Daoy (cell line): Measurements from ENCODE around the gene CYP51A1. TPM values are rescaled to one million over a fixed set of nuclear protein-coding genes. Genes with fewer than 3 reads are reported as not detected.
A peak's percentile ranks its signal among the peaks of the same experiment; 100 is the strongest.
"Not testable (repeated sequence)": the region's sequence is repeated elsewhere in the genome, so short reads cannot be mapped to it uniquely, and the experiment has no call there.

Experiments used
- DNase-seq: peaks from one replicate; pipeline ENCODE4 v3.0.0-alpha.2; 2015; ENCODE audit warnings: low read depth
- total RNA-seq: library from RNA; depleted of rRNA; stranded (reverse); fragments of >200 nt; shearing (Covaris generic); gene quantifications from 2 replicates; pipeline ENCODE4 v1.2.3, GENCODE V29; 2014; rRNA removed

Gene CYP51A1
- 52.5 and 52.6 TPM in 2 replicates for total RNA-seq

- peak; percentile 89 for DNase-seq
Observed at GRCh38 chr7:92134271-92135051, at the start of gene CYP51A1. Gene CYP51A1, minus strand, starts transcription at chr7:92134477. Its CDS starts 113 bp downstream, at chr7:92134364.

- DNase-seq: peak; percentile 90
Observed at GRCh38 chr7:92178928-92179924, 44.9 kb upstream of the CYP51A1 start, which contains the start of gene LRRD1. Gene LRRD1, minus strand, starts transcription at chr7:92179142. Its CDS starts 13,940 bp downstream, at chr7:92165202.

- DNase-seq: peak; percentile 13
Observed at GRCh38 chr7:92177362-92177761, 43.1 kb upstream of the CYP51A1 start.

GRCh38 chr7:92169529-92169928 is 35.3 kb upstream of the CYP51A1 start:
- not testable (repeated sequence) for DNase-seq

- DNase-seq: no peak
Observed at GRCh38 chr7:92161271-92161670, 27.0 kb upstream of the CYP51A1 start.

GRCh38 chr7:92158660-92159575 is 24.6 kb upstream of the CYP51A1 start:
- DNase-seq: peak; percentile 55

GRCh38 chr7:92156990-92157389 is 22.7 kb upstream of the CYP51A1 start:
- DNase-seq: no peak

- no peak for DNase-seq
Observed at GRCh38 chr7:92155108-92155739, 20.9 kb upstream of the CYP51A1 start.

GRCh38 chr7:92150450-92151017 is 16.3 kb upstream of the CYP51A1 start:
- no peak for DNase-seq

- DNase-seq: no peak
Observed at GRCh38 chr7:92149736-92150239, 15.5 kb upstream of the CYP51A1 start.

- DNase-seq: not testable (repeated sequence)
Observed at GRCh38 chr7:92143192-92143880, 9.1 kb upstream of the CYP51A1 start.

- DNase-seq: not testable (repeated sequence)
Observed at GRCh38 chr7:92142791-92143190, 8.5 kb upstream of the CYP51A1 start.

- no peak for DNase-seq
Observed at GRCh38 chr7:92141161-92141560, 6.9 kb upstream of the CYP51A1 start.

GRCh38 chr7:92137557-92137956 is 3.3 kb upstream of the CYP51A1 start:
- DNase-seq: no peak

- DNase-seq: no peak
Observed at GRCh38 chr7:92135052-92135889, 994 bp upstream of the CYP51A1 start.

GRCh38 chr7:92133737-92134270 is 473 bp downstream of the CYP51A1 start:
- DNase-seq: peak; percentile 58

- no peak for DNase-seq
Observed at GRCh38 chr7:92133133-92133736, 1.0 kb downstream of the CYP51A1 start.
